Measurements from ENCODE around the gene VAMP8. TPM values are rescaled to one million over a fixed set of nuclear protein-coding genes. Genes with fewer than 3 reads are reported as not detected.
"Not testable (repeated sequence)": the region's sequence is repeated elsewhere in the genome, so short reads cannot be mapped to it uniquely, and the experiment has no call there.

The VAMP8 gene
- total and polyA plus RNA-seq, 12 donors: 4.9 to 56.8 (median 11.3) TPM

DNA sequence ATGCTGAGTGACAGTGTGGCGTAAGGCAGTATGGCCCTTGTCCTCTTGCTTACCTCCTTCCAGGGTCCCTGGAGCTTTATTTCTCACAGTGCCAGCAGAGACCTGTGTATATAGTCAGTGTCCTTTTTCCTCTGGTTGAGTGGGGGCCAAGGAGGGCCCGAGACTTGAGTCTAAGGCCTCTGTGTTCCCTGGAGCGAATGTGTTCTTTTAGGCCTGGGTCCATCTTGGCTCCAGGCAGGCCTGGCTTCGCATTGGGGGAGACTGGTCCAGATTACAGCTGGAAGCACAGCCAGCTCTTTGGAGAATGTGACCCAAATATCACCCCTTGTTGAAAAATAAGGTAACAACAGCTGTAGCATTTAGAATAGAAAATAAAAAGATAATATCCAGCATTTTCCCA lies 11.8 kb downstream of the VAMP8 start:
- DNase-seq (no peak), ATAC-seq (peak in 1 of 8 donors; percentile 41)
- Histone ChIP-seq H3K27ac (peak overlapping the region; percentile 63 to 97 (median 86)), H3K4me3 (no peak overlapping the region), H3K9me3 (no peaks in the 10 kb centered on the region), H3K36me3 (peaks cover 0 to 18% (median 0%) of the 10 kb centered on the region in 9 donors), H3K4me1 (peaks cover 17 to 90% (median 80%) of the 10 kb centered on the region in 9 donors), H3K27me3 (no peaks in the 10 kb centered on the region)
- WGBS, 2 donors: 77 to 84% methylated on average over 4 of the region's 4 CpGs
- TF ChIP-seq, protein P1, sequence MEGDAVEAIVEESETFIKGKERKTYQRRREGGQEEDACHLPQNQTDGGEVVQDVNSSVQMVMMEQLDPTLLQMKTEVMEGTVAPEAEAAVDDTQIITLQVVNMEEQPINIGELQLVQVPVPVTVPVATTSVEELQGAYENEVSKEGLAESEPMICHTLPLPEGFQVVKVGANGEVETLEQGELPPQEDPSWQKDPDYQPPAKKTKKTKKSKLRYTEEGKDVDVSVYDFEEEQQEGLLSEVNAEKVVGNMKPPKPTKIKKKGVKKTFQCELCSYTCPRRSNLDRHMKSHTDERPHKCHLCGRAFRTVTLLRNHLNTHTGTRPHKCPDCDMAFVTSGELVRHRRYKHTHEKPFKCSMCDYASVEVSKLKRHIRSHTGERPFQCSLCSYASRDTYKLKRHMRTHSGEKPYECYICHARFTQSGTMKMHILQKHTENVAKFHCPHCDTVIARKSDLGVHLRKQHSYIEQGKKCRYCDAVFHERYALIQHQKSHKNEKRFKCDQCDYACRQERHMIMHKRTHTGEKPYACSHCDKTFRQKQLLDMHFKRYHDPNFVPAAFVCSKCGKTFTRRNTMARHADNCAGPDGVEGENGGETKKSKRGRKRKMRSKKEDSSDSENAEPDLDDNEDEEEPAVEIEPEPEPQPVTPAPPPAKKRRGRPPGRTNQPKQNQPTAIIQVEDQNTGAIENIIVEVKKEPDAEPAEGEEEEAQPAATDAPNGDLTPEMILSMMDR (IDR thresholded peaks at IDR 0.05): no peak
- intact Hi-C loops (cut with DNase I): no loop called here

DNA sequence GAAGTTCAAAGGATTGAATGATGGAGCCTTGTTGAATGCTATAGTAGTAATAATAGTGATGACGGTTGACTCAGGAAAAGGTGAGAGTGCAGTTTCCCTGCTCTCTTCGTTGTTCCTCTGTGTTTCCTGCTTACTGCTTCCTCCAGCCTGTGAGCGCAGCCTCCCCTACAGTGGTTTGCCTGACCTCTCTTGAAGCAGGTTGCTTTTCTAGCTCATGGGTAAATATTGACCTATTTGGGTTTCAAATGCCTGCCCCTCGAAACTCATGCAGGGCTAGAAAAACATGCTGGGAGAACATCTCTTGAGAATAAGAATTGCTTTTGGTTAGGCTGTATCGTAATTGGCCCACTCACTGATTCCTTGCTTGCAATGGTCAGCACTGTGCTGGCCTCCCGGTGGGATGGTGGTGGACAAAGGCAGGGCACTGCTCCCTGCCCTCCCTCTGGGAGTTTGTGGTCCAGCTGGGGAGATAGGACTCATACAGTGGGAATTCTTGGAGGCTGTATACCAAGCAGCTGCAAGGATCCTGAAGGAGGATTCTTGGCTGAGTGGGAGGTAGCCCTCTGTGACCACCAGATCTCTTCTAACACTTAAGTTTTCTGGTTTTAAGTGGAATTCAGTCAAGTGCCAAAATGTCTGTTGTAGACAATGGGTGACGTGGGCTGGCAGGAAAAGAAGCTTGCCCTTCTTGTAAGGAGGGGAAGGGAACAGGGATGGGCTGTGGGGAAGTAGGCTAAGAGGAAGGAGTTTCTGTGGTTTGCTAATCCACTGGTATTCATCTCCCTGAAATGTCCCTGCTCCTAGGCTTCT lies 12.8 kb downstream of the VAMP8 start:
- TF ChIP-seq, protein P1 (IDR thresholded peaks at IDR 0.05): no peak
- peak overlapping the region in 3 of 10 donors; percentile 0 to 15 (median 14) for H3K4me3 ChIP-seq
- H3K9me3 ChIP-seq: no peaks in the 10 kb centered on the region
- peak in 7 of 8 donors; percentile 19 to 57 (median 37) for ATAC-seq
- peak; percentile 24 to 69 for DNase-seq
- H3K27me3 ChIP-seq: no peaks in the 10 kb centered on the region
- H3K36me3 ChIP-seq: peaks cover 0 to 18% (median 0%) of the 10 kb centered on the region in 9 donors
- peaks cover 16 to 92% (median 82%) of the 10 kb centered on the region in 9 donors for H3K4me1 ChIP-seq
- intact Hi-C loops (cut with DNase I): no loop called here
- H3K27ac ChIP-seq: peak overlapping the region; percentile 63 to 97 (median 86)
- 38 to 47% methylated on average over 7 of the region's 7 CpGs for WGBS, 2 donors

DNA sequence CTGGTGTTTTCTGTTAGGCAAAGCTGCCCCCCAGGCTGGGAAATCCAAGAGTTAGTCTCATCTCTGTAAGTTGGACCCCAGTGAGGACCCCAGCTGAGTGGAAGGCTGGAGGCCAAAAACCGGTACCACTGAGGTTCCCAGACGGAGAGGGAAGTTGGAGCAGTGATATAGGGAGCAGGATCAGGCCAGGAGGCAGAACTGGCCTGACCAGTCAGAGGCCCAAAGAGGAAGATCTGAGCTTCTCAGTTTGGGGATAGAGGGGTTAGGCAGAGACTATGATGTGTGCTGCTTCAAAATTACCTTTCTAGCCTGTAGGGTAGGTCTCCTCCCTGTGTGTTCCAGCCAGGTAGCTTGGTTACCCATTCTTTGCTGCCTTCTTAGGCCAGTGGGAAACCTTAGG lies 13.6 kb downstream of the VAMP8 start:
- peak overlapping the region; percentile 63 to 97 (median 86) for H3K27ac ChIP-seq
- peaks cover 9 to 84% (median 75%) of the 10 kb centered on the region in 9 donors for H3K4me1 ChIP-seq
- H3K4me3 ChIP-seq: peak overlapping the region in 3 of 10 donors; percentile 0 to 14 (median 3)
- 71 to 85% methylated on average over 2 of the region's 2 CpGs for WGBS, 2 donors
- TF ChIP-seq, protein P1 (IDR thresholded peaks at IDR 0.05): no peak
- intact Hi-C loops (cut with DNase I): no loop called here
- no peaks in the 10 kb centered on the region for H3K27me3 ChIP-seq
- H3K36me3 ChIP-seq: peaks cover 0 to 18% (median 0%) of the 10 kb centered on the region in 9 donors
- no peak for ATAC-seq
- DNase-seq: no peak
- H3K9me3 ChIP-seq: no peaks in the 10 kb centered on the region

DNA sequence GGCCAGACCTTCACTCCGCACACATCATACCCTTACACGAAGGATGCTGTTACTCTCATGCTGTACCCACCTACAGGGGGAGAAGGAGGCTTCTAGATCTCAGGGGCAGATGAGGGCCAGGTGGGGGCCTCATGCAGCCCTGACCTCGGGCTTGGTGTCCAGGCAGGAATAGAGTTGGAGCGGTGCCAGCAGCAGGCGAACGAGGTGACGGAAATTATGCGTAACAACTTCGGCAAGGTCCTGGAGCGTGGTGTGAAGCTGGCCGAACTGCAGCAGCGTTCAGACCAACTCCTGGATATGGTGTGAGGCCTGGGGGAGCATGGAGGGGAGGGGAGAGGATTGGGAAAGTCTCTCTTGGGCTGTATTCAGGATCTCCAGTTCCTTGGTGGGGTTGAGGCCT lies 14.2 kb downstream of the VAMP8 start:
- Histone ChIP-seq H3K4me3 (no peak overlapping the region), H3K36me3 (peaks cover 0 to 20% (median 0%) of the 10 kb centered on the region in 9 donors), H3K27me3 (no peaks in the 10 kb centered on the region), H3K4me1 (peaks cover 8 to 84% (median 75%) of the 10 kb centered on the region in 9 donors), H3K9me3 (no peaks in the 10 kb centered on the region), H3K27ac (peak overlapping the region; percentile 63 to 97 (median 86))
- TF ChIP-seq, protein P1 (IDR thresholded peaks at IDR 0.05): no peak
- WGBS, 2 donors: 51 to 72% methylated on average over 12 of the region's 12 CpGs
- no peak for ATAC-seq
- intact Hi-C loops (cut with DNase I): no loop called here
- DNase-seq: peak in 1 of 2 donors; percentile 38

DNA sequence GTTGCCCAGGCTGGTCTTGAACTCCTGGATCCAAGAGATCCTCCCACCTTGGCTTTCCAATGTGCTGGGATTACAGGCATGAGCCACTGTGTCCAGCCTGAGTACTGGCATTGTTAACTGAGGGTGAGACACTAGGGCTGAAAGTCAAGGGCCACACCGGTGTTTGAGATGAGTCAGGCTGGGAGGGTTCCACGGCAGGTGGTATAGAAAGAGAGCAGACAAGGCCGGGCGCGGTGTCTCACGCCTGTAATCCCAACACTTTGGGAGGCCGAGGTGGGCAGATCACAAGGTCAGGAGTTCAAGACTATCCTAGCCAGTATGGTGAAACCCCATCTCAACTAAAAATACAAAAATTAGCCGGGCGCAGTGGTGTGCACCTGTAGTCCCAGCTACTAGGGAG lies 14.9 kb downstream of the VAMP8 start:
- DNase-seq; ATAC-seq; H3K9me3 ChIP-seq; H3K4me3 ChIP-seq; H3K27me3 ChIP-seq; intact Hi-C loops (cut with DNase I): not testable (repeated sequence)
- peaks cover 0 to 28% (median 2%) of the 10 kb centered on the region in 9 donors for H3K36me3 ChIP-seq
- 93 to 96% methylated on average over 9 of the region's 9 CpGs for WGBS, 2 donors
- peaks cover 8 to 84% (median 75%) of the 10 kb centered on the region in 9 donors for H3K4me1 ChIP-seq
- peak overlapping the region in 9 of 10 donors; percentile 63 to 97 (median 91) for H3K27ac ChIP-seq

Data from heart right ventricle (tissue), 16 donors.